NOMO-1 treated with dmso at 0.1 percent for 144 hours (cell line): ENCODE results near the gene OR2AE1.

Source experiments
- DNase-seq: peaks from one replicate; lab custom pipeline; 2025; ENCODE audit not compliant: unreplicated experiment; lab: John Stamatoyannopoulos, UW

The OR2AE1 gene

DNA sequence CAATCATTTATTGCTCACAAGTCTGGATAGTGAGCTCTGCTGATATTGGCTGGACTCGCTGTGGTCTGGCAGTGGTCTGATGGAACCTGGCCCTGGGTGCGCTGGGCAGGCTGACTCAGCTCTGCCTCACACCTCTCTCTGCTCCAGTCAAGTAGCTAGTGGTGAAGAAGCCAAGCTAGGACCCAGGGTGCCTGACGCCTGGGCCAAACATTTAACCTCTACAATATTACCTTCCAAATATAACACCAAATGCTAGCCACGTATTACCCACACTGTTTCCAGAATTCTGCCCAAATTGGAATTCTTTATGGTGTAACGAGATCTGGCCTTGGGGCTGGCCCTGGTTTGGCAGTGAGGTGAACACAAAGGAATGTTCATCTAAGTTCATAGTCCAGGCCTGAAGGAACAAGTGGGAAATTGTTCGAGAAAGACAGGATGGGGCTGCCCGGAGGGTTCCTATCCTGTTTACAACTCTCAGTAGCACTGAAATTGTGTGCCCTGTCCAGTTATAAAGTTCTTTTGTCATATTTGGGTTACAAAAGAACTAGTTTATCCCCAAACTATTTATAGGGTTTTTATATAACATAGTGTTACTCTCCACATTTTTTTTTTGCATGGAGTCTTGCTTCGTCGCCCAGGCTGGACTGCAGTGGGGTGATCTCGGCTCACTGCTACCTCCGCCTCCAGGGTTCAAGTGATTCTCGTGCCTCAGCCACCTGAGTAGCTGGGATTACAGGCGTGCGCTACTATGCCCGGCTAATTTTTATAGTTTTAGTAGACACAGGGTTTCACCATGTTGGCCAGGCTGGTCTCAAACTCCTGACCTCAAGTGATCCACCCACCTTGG is 16.3 kb downstream of the OR2AE1 start:
- DNase-seq, result no peak

DNA sequence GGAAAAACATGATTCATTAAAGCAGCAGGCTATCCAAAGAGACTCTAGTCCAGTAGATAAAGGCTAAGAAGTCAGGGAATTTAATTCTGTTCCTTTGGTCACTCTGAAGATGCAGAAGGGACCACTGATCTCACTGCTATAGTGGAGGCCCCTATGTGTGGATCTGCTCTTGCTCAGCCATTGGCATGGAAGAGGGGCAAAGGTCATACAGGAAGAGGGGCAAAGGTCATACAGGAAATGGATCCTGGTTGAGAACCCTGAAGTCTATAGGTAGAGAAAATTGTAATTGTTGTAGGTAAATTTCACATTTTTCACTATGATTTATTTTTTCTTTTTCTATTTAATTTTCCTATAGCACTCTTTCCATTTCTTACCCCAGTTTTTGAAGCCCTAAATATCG is 21.6 kb downstream of the OR2AE1 start:
- DNase-seq, result no peak

DNA sequence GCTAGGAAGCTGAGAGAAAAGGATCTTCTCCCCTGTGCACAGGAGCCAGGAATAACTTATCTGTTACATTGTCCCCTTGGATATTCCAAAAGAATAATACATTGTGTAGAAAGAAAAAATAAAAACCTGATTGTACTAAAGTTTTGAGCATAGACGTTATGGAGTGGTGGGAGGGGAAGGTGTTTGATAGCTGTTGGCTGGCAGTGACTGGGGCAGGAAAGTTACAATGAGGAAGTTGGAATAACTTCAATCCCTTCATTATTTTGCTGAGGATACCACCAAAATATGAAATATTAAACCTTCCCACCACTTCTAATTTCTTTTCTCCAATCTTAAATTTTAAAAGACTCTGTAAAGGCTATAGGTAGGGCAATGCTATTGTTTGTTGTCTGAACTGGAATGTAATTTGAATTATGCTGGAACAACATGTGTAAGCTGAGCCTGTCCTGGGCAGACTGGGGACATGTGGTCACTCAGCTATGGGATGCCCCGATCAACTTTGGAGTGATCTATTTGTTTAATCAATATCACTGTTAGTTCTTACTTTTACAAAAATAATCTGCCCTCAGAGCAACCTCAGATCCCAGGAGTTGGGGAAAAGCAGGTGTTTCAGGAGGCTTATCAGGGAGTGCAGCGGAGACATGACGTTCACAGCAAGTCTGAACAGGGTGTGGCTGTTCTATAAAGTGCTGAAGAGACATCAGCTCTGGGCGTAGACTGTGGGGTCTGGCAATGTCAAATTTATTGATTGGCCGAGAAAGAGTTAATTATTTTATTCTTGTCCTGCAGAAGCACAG is 28.2 kb downstream of the OR2AE1 start:
- DNase-seq, result no peak

DNA sequence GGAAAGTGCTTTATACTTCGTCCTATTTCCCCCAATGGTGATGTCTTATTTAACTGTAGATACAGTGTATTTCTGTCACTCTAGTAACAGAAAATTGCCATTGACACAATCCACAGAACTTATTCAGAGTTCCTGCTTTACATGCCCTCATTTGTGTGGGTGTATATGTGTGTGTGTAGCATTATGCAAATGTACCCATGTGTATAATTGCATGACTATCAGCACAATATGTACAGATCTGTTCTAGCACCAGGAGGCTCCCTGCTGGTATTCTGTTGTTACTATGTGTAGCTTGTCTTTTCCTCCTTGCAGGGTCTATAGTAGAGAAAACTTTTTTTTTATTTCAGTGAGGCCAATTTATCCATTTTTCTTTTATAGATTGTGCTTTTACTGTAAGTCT is 32.5 kb downstream of the OR2AE1 start:
- no peak for DNase-seq

DNA sequence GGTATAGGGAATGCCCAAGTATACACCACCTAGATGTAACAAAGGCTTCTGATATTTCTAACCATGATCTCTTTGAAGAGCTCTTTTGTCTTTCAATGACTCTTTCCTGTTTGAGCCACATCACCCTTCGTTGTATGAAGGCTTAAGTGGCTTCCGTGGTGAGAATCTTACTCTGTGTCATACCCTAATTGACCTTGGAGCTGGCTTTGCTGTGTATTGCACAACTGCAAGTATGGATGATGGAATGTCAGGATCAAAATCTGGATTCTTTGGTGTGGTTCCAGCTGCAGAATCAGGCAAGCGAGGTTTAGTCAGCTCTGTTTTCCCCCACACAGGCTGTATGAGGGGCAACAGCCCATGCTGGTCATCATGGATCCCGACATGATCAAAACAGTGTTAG is 33.0 kb downstream of the OR2AE1 start:
- DNase-seq, result no peak

DNA sequence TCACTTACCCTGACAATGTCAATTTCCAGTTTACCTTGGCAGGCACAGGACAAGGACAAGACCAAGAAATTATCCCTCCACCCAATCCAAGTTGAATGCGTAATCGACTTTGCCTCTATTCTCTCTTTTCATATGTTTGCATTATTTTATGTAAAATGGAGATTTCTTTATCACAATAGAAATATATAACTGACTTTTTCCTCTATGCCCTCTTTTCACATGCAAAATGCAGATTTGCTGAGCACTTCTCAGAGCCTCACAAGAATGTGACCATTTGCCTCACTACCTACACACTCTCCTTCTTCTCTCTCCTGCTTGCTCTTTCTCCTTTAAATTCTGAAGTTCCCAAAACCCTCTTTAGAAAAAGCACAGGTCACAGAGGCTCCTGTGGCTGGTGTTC is 33.9 kb downstream of the OR2AE1 start:
- no peak for DNase-seq

DNA sequence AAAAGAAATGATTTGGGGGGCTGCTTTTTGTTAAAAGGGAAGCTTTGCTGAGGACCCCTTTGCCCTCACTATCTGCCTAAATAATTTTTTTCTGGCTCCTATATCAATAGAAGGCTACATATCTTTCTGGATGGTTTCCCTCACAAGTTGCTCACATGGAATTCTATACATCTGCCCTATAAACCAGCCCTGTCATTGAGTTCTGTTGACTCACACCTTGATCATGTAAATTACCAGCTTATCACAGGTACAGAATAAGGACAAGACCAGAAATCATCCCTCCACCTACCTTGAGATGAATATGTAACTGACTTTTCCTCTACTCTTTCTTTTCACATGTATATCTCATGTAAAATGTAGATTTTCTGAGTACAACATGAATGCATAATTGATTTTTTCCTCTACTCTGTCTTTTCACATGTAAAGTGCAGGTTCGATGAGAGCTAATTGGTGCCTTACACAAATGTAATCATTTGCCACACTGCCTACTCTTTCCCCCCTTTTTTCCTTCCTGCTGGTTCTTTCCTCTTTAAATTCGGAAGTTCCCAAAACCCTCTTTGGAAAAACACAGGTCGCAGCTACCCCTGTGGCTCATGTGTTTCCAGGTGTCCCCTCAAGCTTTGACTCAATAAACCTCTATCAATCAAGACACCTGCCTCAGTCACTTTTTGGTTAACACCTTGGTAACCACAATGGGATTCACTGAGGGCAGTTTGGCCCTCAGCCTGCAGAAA is 36.5 kb downstream of the OR2AE1 start:
- no peak for DNase-seq

DNA sequence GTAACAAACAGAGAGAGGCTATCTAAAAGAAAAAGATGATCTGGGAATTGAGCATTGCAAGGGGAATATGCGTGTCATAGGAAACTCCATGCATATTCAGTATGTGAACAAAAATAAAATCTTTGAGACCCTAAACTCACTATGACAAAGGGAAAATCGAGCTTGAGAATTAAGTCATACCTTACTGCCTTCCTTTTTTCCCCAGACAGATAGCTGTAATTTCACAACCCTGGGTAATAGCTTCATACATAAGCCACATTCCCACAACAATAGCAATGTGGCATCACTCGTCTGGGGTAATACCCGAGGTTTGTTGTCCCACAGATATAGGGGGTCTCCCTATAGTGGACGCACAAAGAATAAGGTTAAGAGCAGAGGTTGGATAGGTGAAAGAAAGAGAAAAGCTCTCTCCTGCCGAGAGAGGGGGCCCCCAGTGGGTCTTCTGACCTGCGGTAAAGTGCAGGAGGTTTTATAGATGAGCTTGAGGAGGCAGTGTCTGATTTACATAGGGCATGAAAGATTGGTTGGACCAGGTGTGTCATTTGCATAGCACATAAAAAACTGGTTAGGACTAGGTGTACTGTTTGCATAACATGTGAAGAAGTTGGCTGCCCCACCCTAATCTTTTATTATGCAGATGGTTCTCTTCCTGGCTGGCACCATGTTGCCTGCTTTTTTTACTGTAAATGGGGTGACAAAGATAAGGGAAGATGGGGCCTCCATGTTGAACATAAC is 37.4 kb downstream of the OR2AE1 start:
- no peak for DNase-seq

DNA sequence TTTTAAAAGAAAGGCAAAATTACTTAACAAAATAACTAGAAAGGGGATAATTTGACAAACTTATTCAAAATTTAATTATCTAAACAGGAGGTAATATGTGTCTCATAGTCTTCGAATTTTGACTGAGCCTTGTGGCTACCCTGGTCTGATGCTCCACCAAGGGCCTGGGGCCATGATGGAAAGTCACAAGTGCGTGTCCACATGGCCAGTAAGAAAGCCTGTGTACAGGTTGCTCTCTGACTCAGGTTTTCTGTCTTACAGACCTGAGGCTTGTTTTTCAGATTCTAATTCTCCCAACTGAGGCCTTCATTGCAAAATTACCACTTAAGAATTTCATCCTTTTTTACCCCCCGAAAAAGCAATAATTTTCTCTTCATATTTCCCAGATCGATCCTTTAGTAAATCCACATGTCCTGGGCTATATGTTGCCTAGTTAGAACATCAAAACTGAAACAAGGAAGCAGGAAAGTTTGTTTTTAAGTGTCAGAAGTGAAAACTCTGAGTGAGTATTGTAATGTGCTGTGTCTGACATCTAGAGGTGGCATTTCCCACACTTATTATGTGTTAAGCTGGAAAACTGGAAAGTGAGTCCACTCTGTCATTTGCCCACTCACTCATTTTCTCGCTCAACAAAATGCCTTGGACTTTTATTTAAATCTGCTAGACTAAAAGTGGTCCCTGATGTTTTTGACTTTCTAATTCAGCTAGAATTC is 39.0 kb downstream of the OR2AE1 start:
- no peak for DNase-seq

DNA sequence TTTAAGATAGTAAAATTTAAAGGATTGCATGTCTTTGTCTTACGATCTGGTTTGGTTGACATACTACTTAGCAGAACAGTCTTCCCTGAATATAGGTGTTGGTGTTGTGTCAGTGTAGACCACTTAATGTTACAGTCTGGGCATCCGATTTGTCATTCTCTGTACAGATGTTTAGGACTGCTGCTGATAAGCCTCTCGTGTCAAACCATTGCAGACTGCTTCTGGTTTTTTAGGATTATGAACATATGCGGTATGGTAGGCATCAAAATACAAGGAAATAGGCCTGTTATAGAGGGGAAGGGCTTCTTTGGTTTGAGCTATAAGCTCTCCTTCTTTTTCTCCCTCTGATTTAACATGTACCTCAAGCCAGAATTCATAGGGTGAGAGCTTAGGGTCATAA is 41.6 kb downstream of the OR2AE1 start:
- DNase-seq, result no peak

DNA sequence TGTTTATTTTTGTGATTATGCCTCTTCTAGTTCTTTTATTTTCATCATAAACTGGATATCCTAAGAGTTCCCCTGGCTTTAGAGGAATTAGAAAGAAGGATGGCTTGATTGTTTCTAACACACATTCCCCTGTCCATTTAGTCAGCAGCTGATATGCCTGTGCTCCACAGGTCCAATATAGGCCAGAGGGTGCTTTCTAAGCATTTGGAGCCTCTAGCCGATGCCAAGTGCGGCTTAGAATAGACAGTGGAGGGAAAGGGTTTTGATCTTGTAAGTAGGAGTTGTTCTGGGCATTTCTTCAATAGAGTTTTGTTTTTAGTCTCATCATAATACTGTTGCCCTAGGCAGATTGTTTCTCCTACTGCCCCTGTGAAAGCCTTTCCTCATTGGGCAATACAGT is 42.5 kb downstream of the OR2AE1 start:
- DNase-seq, result no peak

DNA sequence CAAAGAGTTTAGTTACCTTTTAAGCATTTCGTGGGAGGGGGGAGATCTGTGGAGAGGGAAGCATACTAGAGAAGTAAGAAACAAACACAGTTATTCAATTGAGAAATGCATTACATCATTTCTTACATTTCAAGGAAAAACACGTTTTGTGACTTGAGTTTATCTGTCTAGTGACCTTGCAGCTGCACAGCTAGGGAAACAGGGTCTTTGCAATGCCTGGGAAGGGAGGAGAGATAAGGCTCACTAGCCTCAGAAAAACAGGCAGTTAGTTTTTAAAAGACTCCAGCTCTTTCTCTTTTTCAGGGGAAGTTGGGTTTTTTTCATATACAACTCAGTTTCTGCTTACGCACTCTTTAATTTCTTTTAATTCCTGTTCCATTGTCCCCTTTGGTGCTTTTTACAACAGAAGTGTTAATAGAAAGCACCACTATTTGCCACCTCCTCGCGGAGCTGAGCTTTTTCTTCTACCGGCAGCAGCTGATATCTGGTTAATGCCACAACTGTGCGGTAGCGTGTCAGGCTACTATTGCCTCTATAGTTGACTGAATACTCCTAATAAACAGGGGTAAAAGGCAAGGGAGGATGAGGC is 43.5 kb downstream of the OR2AE1 start:
- no peak for DNase-seq

DNA sequence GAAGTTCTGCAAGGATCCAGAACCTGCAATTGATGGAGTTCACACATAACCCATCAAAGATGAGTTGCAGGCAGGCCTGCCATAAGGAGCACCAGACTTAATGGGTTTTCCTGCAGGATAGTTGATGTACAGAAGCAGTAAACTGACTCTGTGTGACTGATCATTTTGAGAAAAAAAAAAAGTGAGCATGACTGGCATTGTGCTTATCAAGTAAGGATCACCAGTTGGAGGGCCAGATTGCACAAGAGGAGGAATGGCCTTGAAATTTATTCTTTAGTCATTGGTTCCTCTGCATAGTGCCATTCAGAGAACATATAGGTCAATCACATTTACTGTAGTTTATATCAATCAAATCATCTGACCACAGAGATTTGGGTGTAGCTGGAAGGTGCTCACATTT is 45.2 kb downstream of the OR2AE1 start:
- no peak for DNase-seq

DNA sequence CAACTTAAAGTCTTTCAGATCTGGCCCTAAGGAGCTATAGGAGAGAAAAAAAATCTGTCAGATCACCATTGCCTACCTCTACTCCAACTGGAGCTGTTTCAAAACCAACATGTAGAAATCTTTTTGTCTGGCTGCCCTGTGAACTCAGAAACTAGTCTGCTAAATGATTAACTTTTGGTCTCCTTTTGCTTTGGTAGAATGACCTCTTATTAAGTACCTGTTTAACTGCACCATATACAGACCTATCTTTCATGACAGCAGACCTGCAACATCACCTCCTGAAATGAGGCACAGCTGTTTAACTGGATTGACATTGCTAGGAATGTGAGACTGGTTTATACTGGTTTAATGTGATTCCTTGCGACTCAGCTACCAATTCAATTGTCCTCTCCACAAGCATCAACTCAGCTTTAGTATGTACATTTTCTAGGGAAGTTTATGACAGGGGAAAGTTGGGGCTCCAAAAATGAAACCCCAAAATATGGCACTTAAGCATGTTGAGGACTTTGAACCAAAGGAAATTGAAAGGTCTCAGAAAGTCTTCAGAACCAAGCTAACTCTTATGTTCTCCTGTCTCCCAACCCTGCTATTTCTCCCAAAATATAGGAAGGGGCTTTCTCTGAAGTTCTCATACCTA is 47.2 kb downstream of the OR2AE1 start:
- no peak for DNase-seq

DNA sequence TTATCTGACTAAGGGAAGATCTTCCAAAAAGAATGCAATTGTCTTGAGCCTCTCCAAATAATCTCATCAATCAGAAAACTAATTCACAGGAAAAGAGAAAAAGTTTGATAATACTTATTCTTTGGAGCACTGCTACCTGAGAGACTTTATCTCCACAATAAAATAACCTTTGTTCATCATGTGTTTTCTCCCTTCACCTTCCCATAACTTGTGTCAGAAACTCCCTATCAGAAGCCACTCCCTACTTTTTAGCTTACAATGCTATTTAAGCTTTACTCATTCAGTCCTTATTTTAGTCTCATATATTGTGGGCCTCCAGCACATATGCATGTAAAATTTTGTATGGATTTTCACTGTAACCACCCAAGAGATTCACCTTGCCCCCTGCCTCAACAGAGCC is 48.0 kb downstream of the OR2AE1 start:
- no peak for DNase-seq

DNA sequence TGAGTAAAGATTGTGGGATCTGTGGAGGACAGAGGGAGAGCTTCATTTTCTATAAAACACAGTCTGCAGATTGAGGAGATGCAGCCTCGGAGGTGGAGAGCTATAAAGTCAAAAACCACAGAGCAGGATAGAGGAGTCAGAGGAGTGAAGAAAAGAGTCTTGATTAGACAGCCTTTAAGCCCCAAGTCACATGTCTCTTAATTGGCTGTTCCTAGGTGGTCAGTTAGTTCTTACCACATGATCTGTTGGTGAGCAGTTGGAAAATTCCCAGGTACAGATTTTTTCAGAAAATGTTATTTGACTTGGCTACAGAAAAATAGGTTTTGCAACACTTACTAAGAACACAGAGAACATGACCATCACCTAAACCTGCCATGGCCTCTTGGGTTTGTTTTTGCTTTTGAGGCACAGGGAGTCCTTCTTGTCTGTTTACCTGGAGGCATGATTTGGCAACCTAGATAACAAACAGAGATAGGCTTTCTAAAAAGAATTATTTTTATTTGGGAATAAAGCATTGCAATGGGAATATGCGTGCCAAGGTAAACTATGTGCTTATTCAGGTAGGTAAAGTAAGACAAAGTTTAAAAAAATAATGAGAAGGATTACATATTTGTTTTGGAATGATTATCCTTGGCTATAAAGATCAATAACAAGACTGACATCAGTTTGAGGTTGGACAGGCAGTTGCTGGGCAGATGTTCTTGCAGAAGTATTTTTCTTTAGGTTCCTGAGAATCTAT is 49.6 kb downstream of the OR2AE1 start:
- DNase-seq, result no peak
